HL-60/S4 treated with phorbol 12-myristate 13-acetate at 8.2 ng/mL for 4 days and 3 days (cell line): ENCODE data around the gene CDC42EP5.

ENCODE experiments used
- in situ Hi-C: fragments of 300-500 bp; cut with MboI; formaldehyde crosslinking; loops from 2 replicates; pipeline ENCODE4 v1.15.0; 2022; ENCODE audit warnings: low sequenced_read_pairs

The CDC42EP5 gene

DNA sequence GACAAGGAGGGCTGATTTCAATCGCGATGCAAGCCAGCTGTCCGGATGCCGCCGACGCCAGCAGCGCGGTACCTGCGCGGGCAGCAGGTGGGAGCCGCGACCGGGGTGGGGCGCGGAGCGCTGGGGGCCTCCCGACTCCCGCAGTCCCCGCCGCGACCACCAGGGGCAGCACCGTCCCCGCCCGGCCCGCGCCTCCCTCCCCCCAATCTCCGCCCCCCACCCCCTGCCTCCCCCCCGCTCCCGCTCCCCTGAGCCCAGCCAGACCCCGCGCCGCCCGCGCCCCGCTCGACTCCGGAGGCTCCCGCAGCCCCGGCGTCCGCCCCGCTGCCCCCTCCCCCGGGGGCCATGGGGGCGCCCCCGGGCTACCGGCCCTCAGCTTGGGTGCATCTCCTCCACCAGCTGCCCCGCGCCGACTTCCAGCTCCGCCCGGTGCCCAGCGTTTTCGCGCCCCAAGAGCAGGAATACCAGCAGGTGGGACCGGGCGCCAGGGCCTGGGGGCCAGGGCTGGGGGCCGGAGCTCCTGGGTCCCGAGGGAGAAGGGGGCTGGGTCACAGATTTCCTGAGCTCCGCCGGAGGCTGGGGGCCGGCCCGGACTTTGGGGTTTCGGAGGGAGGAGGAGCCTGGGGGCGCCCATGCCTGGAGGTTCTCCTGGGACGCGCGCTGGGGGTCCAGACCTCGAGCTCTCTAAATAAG is 57.7 kb downstream of the CDC42EP5 start, which contains the start of gene TTYH1:
TSS of gene TTYH1 (plus strand) at position 257 of the 693 bp plus-strand sequence. CDS start at position 346, 89 bp downstream.
- in situ Hi-C loops: no loop called here
